IMR-90 (cell line): ENCODE results near the gene PHGDH.

Source experiments
- BHLHE40 ChIP-seq: fragments of 150-350 bp; IDR thresholded peaks from 2 replicates; pipeline ENCODE4 v1.6.1; 2016; ENCODE audit warnings: mild to moderate bottlenecking, low read depth, low read length
- CHD1 ChIP-seq: IDR thresholded peaks from 2 replicates; pipeline ENCODE4 v1.6.1; 2012; ENCODE audit warnings: low read depth, low read length, improper control_type of control experiment
- POLR2A ChIP-seq: IDR thresholded peaks from 2 replicates; pipeline ENCODE4 v1.6.1; 2012; ENCODE audit warnings: mild to moderate bottlenecking, low read depth, low read length
- RAD21 ChIP-seq: IDR thresholded peaks from 2 replicates; pipeline ENCODE4 v1.6.1; 2012; ENCODE audit warnings: low read length, improper control_type of control experiment
- RFX5 ChIP-seq: IDR thresholded peaks from 2 replicates; pipeline ENCODE4 v1.8.0; 2012; ENCODE audit warnings: low read depth, mild to moderate bottlenecking, low read length, moderate library complexity
- TF ChIP-seq, protein P1 (sequence below): conservative IDR thresholded peaks from 2 replicates; pipeline ENCODE4 v1.5.1; 2012; ENCODE audit warnings: mild to moderate bottlenecking, low read depth, low read length, improper control_type of control experiment
- TF ChIP-seq, protein P2 (sequence below): fragments of 150-350 bp; IDR thresholded peaks from 2 replicates; pipeline ENCODE4 v1.6.1; 2016; ENCODE audit warnings: low read depth, mild to moderate bottlenecking, low read length, moderate library complexity, borderline replicate concordance
- TF ChIP-seq, protein P3 (sequence below): fragments of 150-350 bp; IDR thresholded peaks from 2 replicates; pipeline ENCODE4 v1.6.1; 2017; ENCODE audit warnings: mild to moderate bottlenecking, antibody characterized with exemption, low read length, low read depth

DNA sequence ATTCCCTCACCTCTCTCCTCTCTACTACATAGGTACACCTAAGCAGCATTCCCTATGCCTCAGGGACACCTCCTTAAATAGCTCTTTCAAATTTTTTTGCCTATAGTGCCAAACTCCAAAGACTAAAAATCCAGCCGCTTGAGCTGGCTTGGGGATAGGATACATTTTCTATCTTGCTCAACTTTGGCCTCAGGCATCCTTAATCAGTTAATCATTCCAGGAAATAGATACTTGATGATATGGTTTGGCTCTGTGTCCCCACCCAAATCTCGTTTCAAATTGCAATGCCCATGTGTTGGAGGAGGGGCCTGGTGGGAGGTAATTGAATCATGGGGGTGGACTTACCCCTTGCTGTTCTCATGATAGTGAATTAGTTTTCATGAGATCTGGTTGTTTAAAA, 11.4 kb upstream of the PHGDH start:
- no peak for TF ChIP-seq POLR2A
- TF ChIP-seq, protein P1, sequence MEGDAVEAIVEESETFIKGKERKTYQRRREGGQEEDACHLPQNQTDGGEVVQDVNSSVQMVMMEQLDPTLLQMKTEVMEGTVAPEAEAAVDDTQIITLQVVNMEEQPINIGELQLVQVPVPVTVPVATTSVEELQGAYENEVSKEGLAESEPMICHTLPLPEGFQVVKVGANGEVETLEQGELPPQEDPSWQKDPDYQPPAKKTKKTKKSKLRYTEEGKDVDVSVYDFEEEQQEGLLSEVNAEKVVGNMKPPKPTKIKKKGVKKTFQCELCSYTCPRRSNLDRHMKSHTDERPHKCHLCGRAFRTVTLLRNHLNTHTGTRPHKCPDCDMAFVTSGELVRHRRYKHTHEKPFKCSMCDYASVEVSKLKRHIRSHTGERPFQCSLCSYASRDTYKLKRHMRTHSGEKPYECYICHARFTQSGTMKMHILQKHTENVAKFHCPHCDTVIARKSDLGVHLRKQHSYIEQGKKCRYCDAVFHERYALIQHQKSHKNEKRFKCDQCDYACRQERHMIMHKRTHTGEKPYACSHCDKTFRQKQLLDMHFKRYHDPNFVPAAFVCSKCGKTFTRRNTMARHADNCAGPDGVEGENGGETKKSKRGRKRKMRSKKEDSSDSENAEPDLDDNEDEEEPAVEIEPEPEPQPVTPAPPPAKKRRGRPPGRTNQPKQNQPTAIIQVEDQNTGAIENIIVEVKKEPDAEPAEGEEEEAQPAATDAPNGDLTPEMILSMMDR = no peak
- TF ChIP-seq, protein P2, sequence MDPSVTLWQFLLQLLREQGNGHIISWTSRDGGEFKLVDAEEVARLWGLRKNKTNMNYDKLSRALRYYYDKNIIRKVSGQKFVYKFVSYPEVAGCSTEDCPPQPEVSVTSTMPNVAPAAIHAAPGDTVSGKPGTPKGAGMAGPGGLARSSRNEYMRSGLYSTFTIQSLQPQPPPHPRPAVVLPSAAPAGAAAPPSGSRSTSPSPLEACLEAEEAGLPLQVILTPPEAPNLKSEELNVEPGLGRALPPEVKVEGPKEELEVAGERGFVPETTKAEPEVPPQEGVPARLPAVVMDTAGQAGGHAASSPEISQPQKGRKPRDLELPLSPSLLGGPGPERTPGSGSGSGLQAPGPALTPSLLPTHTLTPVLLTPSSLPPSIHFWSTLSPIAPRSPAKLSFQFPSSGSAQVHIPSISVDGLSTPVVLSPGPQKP = no peak
- TF ChIP-seq CHD1 = no peak
- no peak for TF ChIP-seq BHLHE40
- TF ChIP-seq, protein P3, sequence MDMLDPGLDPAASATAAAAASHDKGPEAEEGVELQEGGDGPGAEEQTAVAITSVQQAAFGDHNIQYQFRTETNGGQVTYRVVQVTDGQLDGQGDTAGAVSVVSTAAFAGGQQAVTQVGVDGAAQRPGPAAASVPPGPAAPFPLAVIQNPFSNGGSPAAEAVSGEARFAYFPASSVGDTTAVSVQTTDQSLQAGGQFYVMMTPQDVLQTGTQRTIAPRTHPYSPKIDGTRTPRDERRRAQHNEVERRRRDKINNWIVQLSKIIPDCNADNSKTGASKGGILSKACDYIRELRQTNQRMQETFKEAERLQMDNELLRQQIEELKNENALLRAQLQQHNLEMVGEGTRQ = no peak
- TF ChIP-seq RFX5 = no peak
- no peak for TF ChIP-seq RAD21
